KG1 (cell line): Measurements from ENCODE around the gene ZSWIM6.

Experiments
- DNase-seq: peaks from one replicate; lab custom pipeline; 2025; lab: John Stamatoyannopoulos, UW

ZSWIM6 gene

DNA sequence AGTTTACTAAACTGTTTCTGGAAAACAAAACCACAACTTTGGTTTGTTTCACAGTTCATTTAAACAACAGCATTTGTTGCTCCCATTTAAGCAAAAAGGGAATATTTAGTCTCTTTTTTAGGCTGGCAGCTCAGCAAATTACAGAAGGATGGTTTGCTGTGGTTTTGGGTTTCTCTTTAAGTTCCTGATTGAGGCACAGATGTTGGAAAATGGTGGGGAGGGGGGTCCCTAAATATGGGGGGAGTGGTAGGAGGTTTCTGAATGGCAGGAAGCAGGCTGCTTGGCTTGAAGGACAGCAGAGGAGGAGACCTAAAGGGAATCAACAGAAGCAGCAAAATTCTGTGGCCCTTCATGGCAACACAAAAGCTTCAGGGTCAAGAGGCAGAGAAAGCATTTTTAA, 263.4 kb downstream of the ZSWIM6 start:
- no peak for DNase-seq
